T-helper 1 cell (primary cell): ENCODE measurements around the gene CLK3.

Experiments
- DNase-seq, 5 donors: peaks; one replicate each; pipeline ENCODE4 v3.0.0-alpha.2; 2012 to 2020

The CLK3 gene

DNA sequence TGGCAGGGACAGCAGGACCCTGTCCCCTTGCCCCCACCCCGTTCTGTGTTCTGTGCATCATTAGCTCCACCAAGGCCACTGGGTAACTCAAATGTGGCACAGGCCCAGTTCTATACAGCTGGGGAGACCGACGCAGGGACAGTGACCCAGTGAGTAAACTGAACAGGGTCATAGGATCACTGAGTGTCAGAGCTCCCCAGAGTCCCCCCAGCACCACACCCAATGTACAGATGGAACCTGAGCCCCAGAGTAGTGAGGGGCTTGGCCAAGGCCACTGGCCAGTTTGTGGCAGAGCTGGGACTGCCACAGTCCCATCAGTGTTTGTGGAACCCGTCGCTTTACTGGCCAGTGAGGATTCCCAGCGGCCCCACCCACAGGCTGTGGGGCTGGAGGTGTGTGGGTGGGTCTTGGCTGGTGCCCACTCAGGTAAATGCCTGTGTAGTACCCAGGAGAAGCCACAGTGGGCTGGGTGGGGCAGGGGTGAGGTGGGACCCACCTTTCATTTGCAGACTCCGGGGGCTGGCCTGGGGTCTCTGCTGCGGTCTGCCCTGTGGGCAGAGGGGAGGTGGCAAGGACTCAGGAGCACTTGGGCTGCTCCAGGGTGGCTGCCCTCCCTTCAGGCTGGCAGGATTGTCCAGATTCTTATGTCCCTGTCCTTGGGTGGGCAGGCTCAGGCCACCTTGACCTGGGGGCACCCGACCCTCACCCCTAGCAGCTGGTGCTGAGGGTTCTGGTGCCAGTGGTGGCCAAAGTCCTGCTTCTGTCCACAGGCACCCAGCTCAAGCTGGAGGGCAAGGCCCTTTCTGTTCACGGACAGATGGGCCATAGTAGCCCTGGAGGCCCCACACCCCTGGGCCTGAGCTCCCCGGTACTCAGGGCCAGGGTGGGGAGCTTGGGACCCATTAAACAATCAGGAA, 11.6 kb upstream of the CLK3 start:
- no peak for DNase-seq

DNA sequence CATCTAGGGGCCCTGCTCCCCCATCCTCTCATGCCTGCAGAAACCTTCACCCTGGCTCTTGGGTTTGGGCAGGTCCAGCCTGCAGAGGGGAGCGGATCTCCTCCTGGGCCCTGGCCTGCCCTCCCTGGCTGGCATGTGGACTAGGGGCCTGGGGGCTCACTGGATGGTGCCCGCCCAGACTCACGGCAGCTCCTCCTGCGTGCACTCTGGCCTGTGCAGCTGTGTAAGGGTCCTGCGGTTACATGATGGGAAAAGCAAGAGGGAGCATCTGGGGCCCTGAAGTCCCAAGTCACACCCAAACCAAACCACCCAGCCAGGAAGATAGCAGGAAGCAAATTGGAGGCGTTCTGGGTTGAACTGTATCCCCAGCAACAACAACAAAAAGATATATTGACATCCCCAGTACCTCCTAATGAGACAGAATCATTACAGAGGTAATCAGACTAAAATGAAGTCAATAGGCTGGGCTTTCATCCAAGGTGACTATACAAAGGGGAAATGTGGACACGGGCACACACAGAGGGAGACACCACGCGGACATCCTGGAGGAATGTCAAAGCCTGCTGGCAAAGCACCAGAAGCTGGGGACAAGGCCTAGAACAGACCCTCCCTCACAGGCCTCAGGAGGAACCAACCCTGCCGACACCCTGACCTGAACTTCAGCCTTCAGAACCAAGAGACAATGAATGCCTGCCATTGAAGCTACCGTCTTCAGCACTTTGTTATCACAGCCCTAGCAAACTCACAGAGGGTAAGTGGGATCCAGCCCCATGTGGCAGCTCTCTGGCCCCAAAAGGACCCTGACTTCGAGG, 10.4 kb upstream of the CLK3 start:
- DNase-seq: no peak

DNA sequence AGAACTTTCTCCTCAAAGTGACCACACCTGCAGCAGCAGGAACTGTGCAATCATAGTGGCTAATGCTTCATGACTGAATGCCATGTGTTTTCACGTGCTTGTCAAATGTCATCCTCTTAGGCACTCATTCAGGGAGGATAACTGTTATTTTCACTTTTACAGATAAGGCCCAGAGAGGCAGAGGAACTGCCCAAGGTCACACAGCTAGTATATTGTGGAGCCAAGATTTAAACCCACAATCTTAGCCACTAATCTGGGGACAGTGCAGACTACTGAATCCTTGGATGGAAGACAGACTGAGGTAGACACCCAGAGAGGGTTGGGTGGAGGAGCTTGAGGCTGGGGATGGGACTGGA, 9.9 kb upstream of the CLK3 start:
- no peak for DNase-seq

DNA sequence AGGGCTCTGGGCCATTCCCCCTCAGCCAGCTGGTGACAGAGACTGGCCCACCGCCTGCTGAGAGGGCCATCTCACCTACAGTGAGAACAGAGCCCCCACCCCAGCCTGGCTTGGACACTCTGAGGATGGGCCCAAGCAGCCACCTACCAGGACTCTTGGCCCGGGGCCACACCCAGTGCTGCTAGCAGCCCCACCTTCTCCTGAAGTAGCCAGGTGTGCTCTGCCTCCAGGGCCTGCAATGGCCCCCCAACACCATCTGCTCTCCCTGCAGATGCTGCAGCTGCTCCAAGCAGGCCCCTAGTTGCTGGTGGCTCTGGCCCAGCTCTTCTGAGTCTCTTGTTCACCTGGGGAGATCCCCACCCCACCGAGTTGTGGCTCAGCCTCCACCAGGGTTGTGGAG, 6.8 kb upstream of the CLK3 start:
- DNase-seq: no peak

DNA sequence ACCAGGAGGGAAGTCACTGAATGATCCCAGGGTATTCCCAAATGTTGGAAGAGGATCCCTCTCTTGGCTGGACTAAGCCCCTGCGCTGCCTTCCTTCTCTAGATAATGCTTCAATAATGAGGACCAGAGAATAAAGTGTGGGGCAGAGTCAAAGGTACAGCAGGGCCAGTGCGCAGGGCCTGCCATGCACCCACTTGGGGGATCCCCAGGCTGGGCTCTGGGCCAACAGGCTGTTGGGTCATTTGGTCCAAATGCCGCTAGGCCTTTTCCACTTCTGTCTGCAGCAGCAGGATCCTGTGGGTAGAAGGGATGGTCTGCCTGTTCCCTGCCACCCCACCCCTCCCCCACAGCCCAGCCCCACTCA, 5.7 kb upstream of the CLK3 start:
- no peak for DNase-seq

DNA sequence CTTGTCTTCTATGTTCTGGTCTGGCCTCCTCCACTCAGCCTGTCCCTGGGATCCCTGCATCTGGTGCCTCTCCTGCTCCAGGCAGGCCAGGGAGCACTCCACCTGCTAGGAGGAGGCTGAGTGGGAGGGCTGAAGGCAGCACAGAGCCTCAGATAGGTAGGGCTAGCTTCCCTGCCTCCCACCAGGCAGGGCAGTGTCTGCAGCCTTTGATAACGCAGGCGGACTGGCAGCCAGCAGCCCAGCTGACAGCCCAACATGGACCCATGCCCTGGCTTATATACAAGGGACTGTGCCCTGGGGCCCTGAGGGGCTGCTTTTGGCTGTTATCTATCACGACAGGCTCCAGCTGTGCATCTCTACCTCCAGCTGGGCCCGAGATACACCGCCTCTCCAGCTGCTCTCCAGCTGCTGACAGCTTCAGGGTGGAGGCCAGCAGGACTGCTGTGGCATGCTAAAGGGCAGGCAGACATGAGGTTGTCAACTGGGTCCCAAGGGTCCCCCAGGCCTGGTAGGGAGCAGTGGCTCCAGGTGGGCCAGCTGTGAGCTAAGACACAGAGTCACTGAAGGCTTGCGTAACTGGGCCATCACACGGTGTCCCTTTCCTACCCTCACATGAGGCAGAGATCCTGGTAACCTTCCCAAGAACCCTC, 5.2 kb upstream of the CLK3 start:
- no peak for DNase-seq

DNA sequence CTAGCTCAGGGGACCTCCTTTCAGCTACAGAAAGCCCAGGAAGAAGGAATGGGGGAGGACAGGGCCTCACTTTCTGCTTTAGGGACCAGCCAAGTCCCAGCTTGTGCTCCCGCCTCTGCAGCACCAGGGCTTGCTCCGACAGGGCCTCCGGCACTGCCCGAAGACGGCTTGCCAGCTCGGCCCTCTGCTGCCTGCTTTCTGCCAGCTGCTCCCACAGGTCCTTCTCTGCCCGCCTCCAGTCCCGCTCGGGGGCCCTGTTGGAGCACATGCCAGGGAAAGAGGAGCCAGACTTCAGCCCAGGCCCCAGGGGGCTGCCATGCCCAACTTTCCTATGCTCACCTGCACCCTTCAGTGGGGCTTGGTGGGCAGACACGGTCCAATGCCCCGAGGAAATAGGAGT, 4.3 kb upstream of the CLK3 start:
- DNase-seq: no peak

DNA sequence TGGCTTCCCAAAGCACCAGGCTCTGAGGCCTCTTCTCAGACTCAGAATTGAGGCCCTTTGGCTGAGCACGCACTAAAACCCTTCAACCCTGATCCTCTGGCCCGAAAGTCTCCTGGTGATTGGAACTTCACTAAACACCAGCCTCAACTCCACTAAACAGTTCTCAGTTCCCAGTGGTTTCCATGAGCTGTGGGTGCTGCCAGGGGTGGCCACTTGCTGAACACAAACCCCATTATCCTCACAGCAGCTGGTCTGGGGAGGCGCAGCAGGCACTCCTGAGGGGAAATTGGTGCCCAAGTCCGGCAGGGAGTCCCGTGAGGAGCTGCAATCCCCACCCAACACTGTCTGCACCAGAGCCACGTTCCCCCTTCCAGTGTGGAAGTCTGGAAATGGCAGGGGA, 3.8 kb upstream of the CLK3 start:
- DNase-seq: no peak

DNA sequence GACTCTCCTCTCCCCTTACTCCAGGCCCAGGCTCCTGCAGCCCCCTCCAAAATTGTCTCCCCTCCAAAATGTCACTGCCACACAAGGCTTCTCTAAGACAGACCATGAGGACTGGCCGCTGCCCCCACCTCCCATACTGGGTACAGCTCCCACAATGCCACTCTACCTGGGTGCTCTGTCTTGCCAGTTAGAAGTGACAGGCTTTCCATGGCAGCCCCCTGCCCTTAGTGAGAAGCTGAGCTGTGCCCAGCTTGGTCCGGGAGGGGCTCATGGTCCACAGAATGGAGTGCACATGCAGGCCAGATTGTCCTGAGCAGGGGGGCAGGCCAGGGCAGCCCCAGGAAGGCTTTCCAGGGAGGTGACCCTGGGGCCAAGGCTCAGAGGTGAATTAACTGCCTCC, 3.0 kb upstream of the CLK3 start:
- no peak for DNase-seq

DNA sequence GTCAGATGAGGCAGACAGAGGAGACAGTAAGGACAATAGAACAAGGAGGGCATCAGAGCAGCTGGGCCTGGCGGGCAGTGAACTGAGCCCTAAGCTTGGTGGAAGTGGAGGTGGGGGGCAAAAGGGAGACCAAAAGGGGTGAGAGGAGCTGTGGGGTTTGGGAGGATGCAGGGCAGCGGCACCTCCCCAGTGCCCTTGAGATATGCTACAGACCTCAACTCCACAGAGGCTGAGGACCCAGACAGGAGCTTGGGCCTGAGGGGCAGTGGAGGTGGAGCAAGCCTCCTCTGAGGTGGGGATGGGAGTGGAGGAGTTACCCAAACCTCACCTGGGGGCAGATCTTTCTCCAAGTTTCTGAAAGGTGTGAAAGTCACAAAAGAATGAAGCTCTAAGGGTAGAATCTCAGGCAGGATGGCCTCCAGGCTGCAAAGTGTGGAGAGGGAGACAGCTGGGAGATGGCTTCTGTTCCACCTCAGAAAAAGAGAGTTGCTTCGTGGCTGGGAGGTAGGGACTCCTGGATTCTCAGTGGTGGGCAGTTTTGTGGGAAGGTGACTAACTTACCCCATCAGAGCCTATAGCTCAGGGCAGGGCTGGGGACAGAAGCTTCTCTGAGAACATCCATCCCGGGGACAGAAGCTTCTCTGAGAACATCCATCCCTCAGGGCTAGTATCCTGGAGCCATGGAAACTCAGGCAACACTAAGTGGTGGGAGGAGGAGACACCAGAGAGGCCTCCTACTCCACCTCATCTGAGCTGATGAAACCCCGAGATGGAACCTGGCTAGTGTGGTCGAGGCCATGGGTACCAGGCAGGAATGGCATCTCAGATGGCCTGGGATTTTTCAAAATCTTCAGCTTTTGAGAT, 2.3 kb upstream of the CLK3 start:
- DNase-seq: no peak

DNA sequence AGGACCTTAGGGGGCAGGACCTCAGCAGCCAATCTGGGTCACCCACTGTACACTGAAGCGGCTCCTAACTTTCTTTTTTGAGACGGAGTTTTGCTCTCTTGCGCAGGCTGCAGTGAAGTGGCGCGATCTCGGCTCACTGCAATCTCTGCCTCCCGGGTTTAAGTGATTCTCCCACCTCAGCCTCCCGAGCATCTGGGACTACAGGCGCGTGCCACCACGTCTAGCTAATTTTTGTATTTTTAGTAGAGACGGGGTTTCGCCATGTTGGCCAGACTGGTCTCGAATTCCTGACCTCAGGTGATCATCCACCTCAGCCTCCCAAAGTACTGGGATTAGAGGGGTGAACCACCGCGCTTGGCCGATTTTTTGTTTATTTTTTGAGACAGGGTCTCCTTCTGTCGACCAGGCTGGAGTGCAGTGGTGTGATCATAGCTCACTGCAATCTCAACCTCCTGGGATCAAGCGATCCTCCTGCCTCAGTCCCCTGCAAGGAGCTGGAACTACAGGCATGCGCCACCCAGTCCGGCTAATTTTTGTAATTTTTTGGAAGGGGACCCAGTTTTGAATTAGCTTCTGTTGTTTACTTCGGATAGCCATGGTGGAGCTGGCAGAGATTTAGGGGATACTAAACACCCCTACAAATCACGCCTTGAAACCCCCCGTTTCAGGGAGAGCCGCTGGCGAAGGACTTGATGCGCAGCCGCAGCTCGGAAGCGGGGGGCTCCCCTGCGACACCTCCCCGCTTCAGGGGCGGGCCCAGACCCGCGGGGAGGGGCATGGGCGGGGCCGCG, 1.5 kb upstream of the CLK3 start:
- no peak for DNase-seq

DNA sequence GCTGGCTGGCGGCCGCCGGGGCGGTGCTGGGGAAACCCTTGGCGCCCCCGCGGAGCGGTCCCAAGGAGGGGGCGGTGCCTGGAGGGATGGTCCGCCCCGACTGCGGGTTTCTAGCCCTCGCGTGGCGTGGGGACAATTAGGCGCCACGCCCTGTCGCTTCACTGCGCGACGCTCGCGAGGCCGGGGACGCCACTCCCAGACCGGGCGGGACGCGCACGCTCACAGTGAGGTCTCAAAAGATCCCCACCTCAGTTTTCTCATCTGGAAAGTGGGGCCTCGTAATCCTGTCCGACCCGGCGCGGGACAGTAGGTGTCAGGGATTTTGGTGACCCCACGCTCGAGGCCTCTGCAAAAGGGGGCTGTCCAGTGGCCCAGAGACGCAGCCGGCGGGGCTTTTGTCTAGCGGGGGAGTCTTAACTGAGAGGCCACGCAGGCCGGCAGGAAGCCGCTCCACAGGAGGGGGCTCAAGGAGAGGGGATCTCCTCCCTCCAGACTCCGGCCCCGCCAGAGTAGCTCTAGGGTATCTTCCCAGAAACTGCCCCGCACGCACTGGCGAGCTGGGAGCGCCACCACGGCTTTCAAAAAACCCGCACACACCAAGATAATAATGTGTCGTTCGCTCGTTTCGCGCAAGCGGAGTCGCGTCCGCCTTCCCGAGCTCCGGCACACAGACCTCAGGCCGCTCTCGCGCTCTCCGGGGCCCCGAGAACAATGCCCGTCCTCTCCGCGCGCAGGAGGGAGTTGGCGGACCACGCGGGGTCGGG, 710 bp upstream of the CLK3 start:
- peak; percentile 85 to 94 (median 90) for DNase-seq

DNA sequence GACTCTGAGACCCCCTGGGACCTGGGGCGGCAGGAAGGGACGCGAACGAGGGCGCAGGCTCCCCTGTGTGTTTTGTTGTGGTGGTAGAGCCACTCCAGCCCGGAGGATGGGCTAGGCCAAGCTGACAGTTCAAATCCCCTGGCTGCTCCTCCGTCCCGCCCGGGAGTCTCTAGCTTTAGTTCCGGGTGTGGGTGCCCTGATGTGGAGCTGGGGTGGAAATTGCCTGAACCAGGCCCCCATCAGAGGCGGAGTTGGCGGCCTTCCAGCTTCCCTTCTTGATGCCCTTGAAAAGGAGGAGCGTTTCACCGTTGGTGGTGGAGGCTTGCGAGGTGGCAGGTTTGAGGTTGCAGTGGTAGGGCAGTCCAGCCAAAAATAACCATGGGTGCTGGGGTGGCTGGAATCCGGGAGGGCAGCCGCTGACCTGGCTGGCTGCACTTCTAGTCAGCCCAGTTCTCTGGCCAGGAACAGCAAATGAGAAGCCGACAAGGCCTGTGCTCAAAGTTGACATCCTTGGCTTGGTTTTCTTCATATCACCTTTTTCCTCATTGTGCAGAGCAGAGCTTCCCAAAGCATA, 817 bp downstream of the CLK3 start:
- peak; percentile 51 to 78 (median 63) for DNase-seq

DNA sequence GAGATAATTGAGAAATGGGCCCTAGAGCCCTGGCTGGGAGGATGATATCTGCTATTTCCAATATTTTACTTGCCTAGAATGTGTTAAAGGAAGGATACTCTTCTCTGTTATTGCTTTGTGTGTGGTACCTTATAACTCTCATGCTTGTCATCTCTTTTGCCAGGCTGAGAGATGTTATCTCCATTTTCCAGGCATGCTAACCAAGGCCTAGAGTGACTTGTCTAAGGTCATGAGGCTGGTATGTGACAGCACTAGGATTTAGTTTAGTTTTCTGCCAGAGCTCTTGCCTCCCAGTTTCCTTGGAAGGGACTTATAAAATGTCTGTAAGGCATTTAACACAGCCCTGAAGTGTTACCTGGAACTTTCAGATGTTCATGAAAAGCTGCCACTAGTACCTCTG, 1.4 kb downstream of the CLK3 start:
- DNase-seq: no peak

DNA sequence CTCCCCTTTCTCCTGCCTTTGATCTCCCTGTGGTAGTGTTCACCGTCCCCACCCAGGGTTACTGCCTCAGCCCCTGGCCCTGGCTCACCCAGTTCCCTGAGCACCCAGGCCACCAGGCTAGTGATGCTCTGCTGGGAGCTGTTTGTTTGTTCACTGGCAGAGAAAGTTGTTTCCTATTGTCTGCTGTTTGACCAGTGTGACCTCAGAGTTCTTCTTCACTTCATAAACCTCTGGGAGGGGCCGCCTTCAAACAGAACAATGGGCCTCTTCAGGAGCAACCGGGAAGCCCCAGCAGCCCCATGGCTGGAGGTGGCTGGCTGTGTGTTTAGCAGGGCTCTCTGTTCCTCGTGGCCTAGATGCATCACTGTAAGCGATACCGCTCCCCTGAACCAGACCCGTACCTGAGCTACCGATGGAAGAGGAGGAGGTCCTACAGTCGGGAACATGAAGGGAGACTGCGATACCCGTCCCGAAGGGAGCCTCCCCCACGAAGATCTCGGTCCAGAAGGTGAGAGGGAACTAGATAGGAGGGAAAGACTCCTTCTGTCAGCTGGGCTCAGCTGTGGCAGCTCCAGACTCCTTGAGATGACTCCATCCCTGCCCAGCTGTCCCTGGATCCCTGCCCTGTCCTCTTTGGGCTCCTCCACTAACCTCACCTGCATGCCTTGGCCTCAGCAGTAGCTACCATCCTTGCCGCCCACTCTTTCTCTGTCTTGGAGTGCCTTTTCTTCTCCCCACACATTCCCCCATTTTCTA, 3.4 kb downstream of the CLK3 start:
- no peak for DNase-seq

DNA sequence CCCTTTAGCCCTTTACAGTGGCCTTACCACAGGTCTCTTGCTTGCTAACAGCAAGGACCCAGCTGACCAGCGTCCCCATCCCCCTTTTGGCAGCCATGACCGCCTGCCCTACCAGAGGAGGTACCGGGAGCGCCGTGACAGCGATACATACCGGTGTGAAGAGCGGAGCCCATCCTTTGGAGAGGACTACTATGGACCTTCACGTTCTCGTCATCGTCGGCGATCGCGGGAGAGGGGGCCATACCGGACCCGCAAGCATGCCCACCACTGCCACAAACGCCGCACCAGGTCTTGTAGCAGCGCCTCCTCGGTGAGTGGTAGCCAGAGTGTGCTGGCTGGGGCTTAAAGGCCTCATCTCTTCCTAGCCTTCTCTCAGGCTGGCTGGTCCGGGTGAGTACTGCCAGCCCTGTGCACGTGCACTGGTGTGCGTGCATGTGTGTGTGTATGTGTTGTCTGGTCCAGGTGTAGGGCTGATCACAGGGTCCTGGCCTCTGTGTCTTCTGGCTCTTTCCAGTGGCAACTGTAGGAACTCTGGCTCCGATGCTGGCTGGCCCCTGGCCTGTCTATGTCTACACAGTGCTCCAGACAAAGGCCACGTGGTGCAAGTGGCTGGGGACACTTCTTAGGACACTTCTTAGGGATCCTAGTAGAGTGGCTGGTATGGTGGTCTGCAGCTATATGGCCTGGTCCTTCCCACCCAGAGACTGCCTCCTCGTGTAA, 4.4 kb downstream of the CLK3 start:
- DNase-seq: no peak

DNA sequence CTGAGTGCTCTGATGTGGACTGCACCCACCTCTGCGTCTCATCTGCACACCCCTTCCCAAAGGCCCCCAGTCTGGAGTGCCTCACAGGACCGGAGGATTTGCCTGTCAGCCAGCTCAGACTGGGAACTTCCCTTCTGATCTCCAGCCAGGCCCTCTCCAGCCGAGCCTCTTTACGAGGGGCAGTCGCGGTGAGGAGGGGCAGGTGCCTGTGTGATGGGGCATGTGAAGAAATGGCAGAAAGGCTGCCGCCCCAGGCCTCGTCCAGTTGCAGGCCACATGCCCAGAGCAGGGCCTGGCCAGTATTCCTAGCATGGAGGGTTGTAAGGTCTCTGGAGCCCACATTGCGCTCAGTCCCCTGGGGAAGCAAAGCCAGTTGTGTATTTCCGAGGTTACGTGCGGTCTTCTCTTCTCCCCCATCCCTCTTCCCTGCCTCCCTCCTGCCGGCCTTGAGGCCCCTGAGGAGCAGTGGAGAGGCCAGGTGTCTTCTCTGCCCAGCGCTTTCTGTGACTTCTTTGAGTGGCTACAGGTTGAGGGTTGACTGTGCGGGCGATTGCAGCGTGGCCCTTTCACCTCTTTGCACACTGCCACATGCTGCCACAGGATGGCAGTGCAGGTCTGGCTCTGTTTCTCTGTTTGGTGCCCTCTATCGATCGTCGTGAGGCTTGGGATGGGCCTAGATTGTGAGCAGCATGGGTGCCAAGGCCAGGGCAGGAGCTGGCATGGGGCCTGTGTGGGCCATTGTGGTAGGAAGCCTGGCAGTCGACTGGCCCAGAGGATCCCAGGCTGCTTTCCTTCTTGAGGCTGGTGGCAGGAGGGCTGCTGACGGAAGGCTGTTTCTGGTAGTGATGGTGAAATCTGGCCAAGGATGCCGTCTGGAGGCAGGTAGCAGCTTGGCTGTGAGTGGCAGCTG, 5.3 kb downstream of the CLK3 start:
- peak; percentile 45 to 79 (median 63) for DNase-seq

DNA sequence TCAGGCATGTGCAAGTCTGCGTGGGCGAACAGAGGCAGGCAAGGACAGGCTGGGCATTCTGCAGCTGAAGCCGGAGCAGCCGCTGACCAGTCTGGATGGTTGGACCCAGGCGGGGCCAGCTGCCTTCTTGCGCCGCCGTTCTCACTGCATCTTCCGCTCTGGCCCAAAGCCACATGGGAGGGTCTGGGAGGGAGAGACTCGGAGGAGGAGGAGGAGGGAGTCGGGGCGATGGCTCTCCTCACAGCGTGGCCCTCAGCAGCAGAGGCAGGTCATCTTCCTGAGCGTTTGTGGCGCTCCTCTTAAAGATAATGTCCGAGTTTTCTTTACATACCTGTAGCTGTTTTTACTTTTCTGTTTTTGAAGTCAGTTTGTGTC, 5.9 kb downstream of the CLK3 start:
- DNase-seq: no peak
